Measurements from ENCODE around the gene REPIN1. TPM values are rescaled to one million over a fixed set of nuclear protein-coding genes. Genes with fewer than 3 reads are reported as not detected.
A peak's percentile ranks its signal among the peaks of the same experiment; 100 is the strongest.

The REPIN1 gene
- total and polyA plus RNA-seq, 9 of the 15 experiments (the other 6 are each of a cell fraction or from before 2014, with no cell fraction given) = 8.1 to 283 (median 94.3) TPM

- TF ChIP-seq GTF2B (IDR thresholded peaks at IDR 0.05; ENCODE audit: extremely low read depth, insufficient read length) (no peak), BRD4 (IDR thresholded peaks at IDR 0.05) (no peak), ZFP91 (CRISPR knock-in tag; IDR thresholded peaks at IDR 0.05) (no peak), MTA2 (IDR thresholded peaks at IDR 0.05; ENCODE audit: low read depth) (no peak; the same call in 1 of the 2 replicates), CTCFL (IDR thresholded peaks at IDR 0.05; ENCODE audit: borderline replicate concordance, insufficient read depth, low read depth, low read length, poor library complexity, severe bottlenecking) (no peak), HNRNPLL (IDR thresholded peaks at IDR 0.05; ENCODE audit: low read depth, low read length, poor library complexity, severe bottlenecking) (no peak), NKRF (IDR thresholded peaks at IDR 0.05; ENCODE audit: borderline replicate concordance) (0 out of 2 replicates have a peak, but pooled peaks have one; percentile 12), RBM25 (IDR thresholded peaks at IDR 0.05; ENCODE audit: low read depth, low read length, severe bottlenecking) (no peak), MAFK (IDR thresholded peaks at IDR 0.05; ENCODE audit: low read length) (0 out of 2 replicates have a peak, but pooled peaks have one; percentile 16), ELK3 (CRISPR knock-in tag; IDR thresholded peaks at IDR 0.05) (no peak), PATZ1 (CRISPR knock-in tag; IDR thresholded peaks at IDR 0.05; ENCODE audit: borderline replicate concordance) (no peak), MTF1 (CRISPR knock-in tag; IDR thresholded peaks at IDR 0.05; ENCODE audit: borderline replicate concordance) (no peak), YBX1 (IDR thresholded peaks at IDR 0.05) (no peak), ZBTB33 (CRISPR knock-in tag; IDR thresholded peaks at IDR 0.05) (no peak), DMBX1 (CRISPR knock-in tag; IDR thresholded peaks at IDR 0.05; ENCODE audit: borderline replicate concordance) (no peak), PYGO2 (tag; IDR thresholded peaks at IDR 0.05) (no peak)
Measured at GRCh38 chr7:150406312-150406566, 37.6 kb downstream of the REPIN1 start (continued).

Measured in K562 (cell line).